ENCODE results near the gene ATG101. TPM values are rescaled to one million over a fixed set of nuclear protein-coding genes. Genes with fewer than 3 reads are reported as not detected.

ATG101 gene
- total and polyA plus RNA-seq, 4 donors, result 22.1 to 64.3 (median 36.7) TPM

DNA sequence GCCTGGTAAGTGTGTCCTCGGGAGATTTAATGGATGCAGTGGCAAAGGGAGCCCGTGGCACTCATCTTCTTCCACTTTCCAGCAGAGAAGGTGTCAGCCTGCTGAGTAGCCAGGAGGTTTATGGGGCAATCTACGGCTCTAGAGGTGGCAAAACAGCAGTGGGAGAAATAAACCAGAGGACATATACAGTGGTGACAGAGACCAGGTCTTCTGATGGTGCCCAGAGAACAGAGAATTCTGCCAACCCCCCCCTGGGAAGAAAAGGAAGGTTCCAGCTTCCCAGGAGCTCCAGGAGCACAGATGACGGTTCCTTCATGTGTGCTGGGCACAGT is 52.7 kb downstream of the ATG101 start:
- Histone ChIP-seq H3K4me1 (ENCODE audit: control insufficient read depth in 5 of 5, insufficient read depth in 5 of 5, low read length in 5 of 5) (peaks cover 0 to 16% (median 6%) of the 10 kb centered on the region in 5 donors), H3K36me3 (ENCODE audit: control insufficient read depth in 4 of 4, insufficient read depth in 4 of 4, low read length in 4 of 4) (no peaks in the 10 kb centered on the region), H3K27me3 (ENCODE audit: control insufficient read depth in 3 of 3, insufficient read depth in 3 of 3, low read length in 2 of 3) (no peaks in the 10 kb centered on the region), H3K9ac (ENCODE audit: insufficient read depth in 1 of 2, low read length in 2 of 2) (no peak overlapping the region), H3K27ac (ENCODE audit: low read depth in 1 of 2, low read length in 1 of 2) (no peak overlapping the region), H3K4me3 (no peak overlapping the region), H3K9me3 (ENCODE audit: control insufficient read depth in 4 of 4, insufficient read depth in 3 of 4, low read length in 3 of 4) (no peaks in the 10 kb centered on the region)
- TF ChIP-seq CTCF (IDR thresholded peaks at IDR 0.05; ENCODE audit: control extremely low read depth, extremely low read depth), result no peak
- ATAC-seq (ENCODE audit: insufficient read depth, low FRiP score) (no peak), DNase-seq (no peak)
- 79 to 88% methylated on average over 4 of the region's 4 CpGs for WGBS, 2 donors

DNA sequence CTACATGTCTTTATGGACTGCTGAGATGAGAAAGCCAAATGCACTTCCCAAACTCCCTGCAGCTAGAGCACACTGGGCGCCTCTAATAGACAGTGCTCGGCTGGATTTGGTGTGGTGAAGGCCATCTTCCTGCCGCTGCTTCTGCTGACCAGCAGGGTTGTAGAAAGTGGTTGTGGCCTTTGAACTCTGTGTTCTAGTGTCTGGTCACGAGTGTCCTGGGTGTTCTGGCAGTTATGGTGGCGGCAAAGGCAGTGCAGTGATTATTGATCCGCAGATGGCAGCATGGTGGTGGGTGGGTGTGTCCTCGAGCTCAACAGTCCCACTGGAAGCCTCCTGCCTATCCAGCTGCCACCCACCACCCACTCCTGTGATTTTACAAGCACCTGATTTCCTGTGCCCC is 53.1 kb downstream of the ATG101 start:
- no peak for ATAC-seq (ENCODE audit: insufficient read depth, low FRiP score)
- no peak overlapping the region for H3K27ac ChIP-seq (ENCODE audit: low read depth in 1 of 2, low read length in 1 of 2)
- H3K27me3 ChIP-seq (ENCODE audit: control insufficient read depth in 3 of 3, insufficient read depth in 3 of 3, low read length in 2 of 3), result no peaks in the 10 kb centered on the region
- no peaks in the 10 kb centered on the region for H3K36me3 ChIP-seq (ENCODE audit: control insufficient read depth in 4 of 4, insufficient read depth in 4 of 4, low read length in 4 of 4)
- DNase-seq, result no peak
- no peaks in the 10 kb centered on the region for H3K9me3 ChIP-seq (ENCODE audit: control insufficient read depth in 4 of 4, insufficient read depth in 3 of 4, low read length in 3 of 4)
- TF ChIP-seq CTCF (IDR thresholded peaks at IDR 0.05; ENCODE audit: control extremely low read depth, extremely low read depth), result no peak
- WGBS, 2 donors, result 91 to 95% methylated on average over 7 of the region's 7 CpGs
- H3K4me3 ChIP-seq, result no peak overlapping the region
- no peak overlapping the region for H3K9ac ChIP-seq (ENCODE audit: insufficient read depth in 1 of 2, low read length in 2 of 2)
- peaks cover 0 to 16% (median 6%) of the 10 kb centered on the region in 5 donors for H3K4me1 ChIP-seq (ENCODE audit: control insufficient read depth in 5 of 5, insufficient read depth in 5 of 5, low read length in 5 of 5)

DNA sequence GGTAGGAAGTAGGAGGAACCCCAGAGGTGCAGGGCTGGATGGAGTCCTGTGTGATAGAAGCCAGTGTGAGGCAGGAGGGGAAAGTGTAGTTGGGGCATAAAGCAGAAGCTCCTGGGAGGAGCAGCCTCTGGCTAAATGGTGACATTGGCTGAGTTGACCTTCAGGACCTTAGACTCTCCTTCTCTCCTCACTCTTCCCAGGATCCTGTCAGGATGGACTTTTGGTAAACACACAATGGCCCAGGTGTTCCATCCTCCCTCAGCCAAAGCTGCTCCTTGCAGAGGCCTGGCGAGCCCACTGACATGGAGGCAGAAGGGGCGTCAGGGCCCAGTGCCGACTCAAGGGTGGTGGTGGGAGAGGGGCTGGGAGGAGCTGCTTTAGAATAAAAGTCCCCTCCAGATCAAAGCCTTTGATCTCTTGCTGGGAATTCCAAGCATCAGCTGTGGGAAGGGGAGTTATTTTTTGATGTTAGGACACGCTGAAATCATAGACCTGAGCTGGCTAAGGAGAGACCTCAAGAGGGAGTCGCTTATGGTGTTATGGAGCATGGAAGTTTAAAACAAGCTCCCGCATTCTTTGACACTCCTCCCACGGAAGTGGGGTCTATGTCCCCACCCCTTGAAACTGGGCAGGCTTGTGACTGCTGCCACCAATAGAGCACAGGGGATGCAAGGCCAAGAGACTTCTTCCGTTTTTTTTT is 53.9 kb downstream of the ATG101 start:
- H3K27ac ChIP-seq (ENCODE audit: low read depth in 1 of 2, low read length in 1 of 2), result no peak overlapping the region
- ATAC-seq (ENCODE audit: insufficient read depth, low FRiP score), result no peak
- no peaks in the 10 kb centered on the region for H3K9me3 ChIP-seq (ENCODE audit: control insufficient read depth in 4 of 4, insufficient read depth in 3 of 4, low read length in 3 of 4)
- H3K9ac ChIP-seq (ENCODE audit: insufficient read depth in 1 of 2, low read length in 2 of 2), result no peak overlapping the region
- peaks cover 0 to 16% (median 6%) of the 10 kb centered on the region in 5 donors for H3K4me1 ChIP-seq (ENCODE audit: control insufficient read depth in 5 of 5, insufficient read depth in 5 of 5, low read length in 5 of 5)
- H3K27me3 ChIP-seq (ENCODE audit: control insufficient read depth in 3 of 3, insufficient read depth in 3 of 3, low read length in 2 of 3), result no peaks in the 10 kb centered on the region
- H3K36me3 ChIP-seq (ENCODE audit: control insufficient read depth in 4 of 4, insufficient read depth in 4 of 4, low read length in 4 of 4), result no peaks in the 10 kb centered on the region
- DNase-seq, result no peak
- WGBS, 2 donors, result 66 to 84% methylated on average over 8 of the region's 8 CpGs
- no peak overlapping the region for H3K4me3 ChIP-seq
- no peak for TF ChIP-seq CTCF (IDR thresholded peaks at IDR 0.05; ENCODE audit: control extremely low read depth, extremely low read depth)

DNA sequence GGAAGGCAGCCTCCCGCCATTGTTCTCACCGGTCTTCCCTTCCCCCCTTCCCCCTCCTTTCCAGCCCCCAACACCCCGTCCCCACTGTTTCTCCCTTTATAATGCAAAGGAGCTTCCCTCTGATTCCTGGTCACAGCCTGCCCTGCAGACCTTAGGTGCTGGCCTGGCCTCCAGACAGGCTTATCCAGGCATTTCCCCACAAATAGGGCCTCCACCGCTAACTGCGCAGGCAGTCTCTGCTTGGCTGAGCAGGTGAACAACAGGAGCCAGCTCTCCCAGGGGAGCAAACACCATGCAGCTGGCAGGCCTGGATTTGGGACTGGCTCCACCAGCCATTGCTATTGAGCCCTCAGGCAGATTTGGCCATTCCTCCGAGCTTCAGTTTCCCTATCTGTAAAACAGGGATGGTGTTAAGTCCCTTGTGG is 55.7 kb downstream of the ATG101 start:
- Histone ChIP-seq H3K36me3 (ENCODE audit: control insufficient read depth in 4 of 4, insufficient read depth in 4 of 4, low read length in 4 of 4) (no peaks in the 10 kb centered on the region), H3K4me1 (ENCODE audit: control insufficient read depth in 5 of 5, insufficient read depth in 5 of 5, low read length in 5 of 5) (peaks cover 0 to 16% (median 6%) of the 10 kb centered on the region in 5 donors), H3K27me3 (ENCODE audit: control insufficient read depth in 3 of 3, insufficient read depth in 3 of 3, low read length in 2 of 3) (no peaks in the 10 kb centered on the region), H3K9ac (ENCODE audit: insufficient read depth in 1 of 2, low read length in 2 of 2) (no peak overlapping the region), H3K27ac (ENCODE audit: low read depth in 1 of 2, low read length in 1 of 2) (peak overlapping the region in 1 of 2 donors; percentile 78), H3K9me3 (ENCODE audit: control insufficient read depth in 4 of 4, insufficient read depth in 3 of 4, low read length in 3 of 4) (no peaks in the 10 kb centered on the region), H3K4me3 (no peak overlapping the region)
- whole genome bisulfite sequencing, 2 donors, result 91 to 95% methylated on average over 6 of the region's 6 CpGs
- TF ChIP-seq CTCF (IDR thresholded peaks at IDR 0.05; ENCODE audit: control extremely low read depth, extremely low read depth), result no peak
- no peak for DNase-seq
- ATAC-seq (ENCODE audit: insufficient read depth, low FRiP score), result no peak
